AG09309 (cell line): ENCODE measurements around the gene SHROOM2.

ENCODE experiments used
- DNase-seq: peaks from one replicate; pipeline ENCODE4 v3.0.0-alpha.2; 2010; ENCODE audit warnings: low read depth
- H3K4me3 ChIP-seq: 2 replicates; pipeline ENCODE4 v1.5.1; 2011; ENCODE audit warnings: mild to moderate bottlenecking, low read depth, low read length, moderate library complexity; ENCODE audit not compliant: control insufficient read depth
- CTCF ChIP-seq: IDR thresholded peaks from 2 replicates; pipeline ENCODE4 v1.5.1; 2011; ENCODE audit warnings: mild to moderate bottlenecking, low read depth, low read length, inconsistent platforms; ENCODE audit not compliant: insufficient read depth, control insufficient read depth; ENCODE audit errors: missing control alignments

SHROOM2 gene

GRCh38 chrX:9983441-9983840 is 197.2 kb downstream of the SHROOM2 start:
- no peak for DNase-seq
- no peak overlapping the region for H3K4me3 ChIP-seq
- no peak for TF ChIP-seq CTCF

- DNase-seq: no peak
- no peak overlapping the region for H3K4me3 ChIP-seq
- TF ChIP-seq CTCF: no peak
Observed at GRCh38 chrX:9983846-9984245, 197.6 kb downstream of the SHROOM2 start.

GRCh38 chrX:9988762-9989161 is 202.5 kb downstream of the SHROOM2 start:
- TF ChIP-seq CTCF: peak; percentile 45
- no peak for DNase-seq
- no peak overlapping the region for H3K4me3 ChIP-seq

- no peak overlapping the region for H3K4me3 ChIP-seq
- no peak for TF ChIP-seq CTCF
- no peak for DNase-seq
Observed at GRCh38 chrX:9992061-9992460, 205.8 kb downstream of the SHROOM2 start.

- H3K4me3 ChIP-seq: no peak overlapping the region
- TF ChIP-seq CTCF: no peak
- DNase-seq: no peak
Observed at GRCh38 chrX:9992724-9993123, 206.5 kb downstream of the SHROOM2 start.

- TF ChIP-seq CTCF: peak; percentile 96
- peak; percentile 66 for DNase-seq
- no peak overlapping the region for H3K4me3 ChIP-seq
Observed at GRCh38 chrX:9995855-9996339, 209.7 kb downstream of the SHROOM2 start.

GRCh38 chrX:9997041-9997440 is 210.8 kb downstream of the SHROOM2 start:
- no peak for TF ChIP-seq CTCF
- no peak overlapping the region for H3K4me3 ChIP-seq
- DNase-seq: no peak
